Left cardiac atrium (tissue), 4 donors: ENCODE measurements around the gene ST8SIA4. TPM values are rescaled to one million over a fixed set of nuclear protein-coding genes. Genes with fewer than 3 reads are reported as not detected.

Experiments
- ATAC-seq, 2 donors: fragments of 200-7000 bp; cut with Tn5 transposase; one replicate each; pipeline ENCODE4 v1.9.1; 2020; ENCODE audit warnings: mild to moderate bottlenecking in 2 of 2, moderate library complexity in 2 of 2
- DNase-seq: peaks from one replicate; pipeline ENCODE4 v3.0.0-alpha.2; 2020
- intact Hi-C, 2 donors: fragments of 100-400 bp; cut with DNase I; formaldehyde crosslinking; loops; one replicate each; pipeline versions ENCODE4 v1.14.1 to v1.15.1; 2022 to 2023
- total RNA-seq, 2 donors: library from RNA; stranded (reverse); fragmentation: NEBNext Ultra II Directional; extraction: Animal tissue kit (Norgen Biotek cat#: 25700); gene quantifications; one replicate each; pipeline ENCODE4 v1.2.1, GENCODE V29; 2021
- donor health status: DM: no; HTN: yes; CAD: no.
- donor health status: DM: no; HTN: yes; CAD: no; lungs with severe emphysema.
- donor health status: DM: yes; HTN: yes; CAD: no.
- donor health status: Dilated cardiomyopathy.

The ST8SIA4 gene
- total RNA-seq, 2 donors from 2014 or later, result 4.9 to 8.1 TPM

- DNase-seq (no peak), ATAC-seq (peak in 1 of 2 donors; percentile 41)
- intact Hi-C loops, result no loop called here
Measured at GRCh38 chr5:100889165-100889743, 13.8 kb downstream of the ST8SIA4 start.

DNA sequence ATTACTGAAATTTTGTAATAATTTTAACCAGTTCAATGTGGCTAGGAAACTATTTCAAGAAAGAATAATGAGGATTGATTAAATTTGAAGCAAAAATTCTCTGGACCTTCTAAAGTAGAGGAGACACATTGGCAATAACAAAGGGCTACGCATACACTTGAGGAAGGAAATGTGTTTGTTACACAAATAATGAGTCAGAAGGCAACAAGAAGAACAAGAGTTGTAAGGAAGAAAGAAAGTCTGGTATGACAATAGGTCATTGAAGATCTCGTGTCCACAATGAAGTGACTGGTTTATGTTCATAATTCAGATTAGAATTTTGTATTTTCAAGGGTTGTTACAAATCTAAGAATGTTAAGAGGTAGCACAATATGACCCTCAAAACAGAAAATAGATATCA, 25.8 kb downstream of the ST8SIA4 start:
- intact Hi-C loops, result no loop called here
- no peak for DNase-seq
- ATAC-seq, result no peak

DNA sequence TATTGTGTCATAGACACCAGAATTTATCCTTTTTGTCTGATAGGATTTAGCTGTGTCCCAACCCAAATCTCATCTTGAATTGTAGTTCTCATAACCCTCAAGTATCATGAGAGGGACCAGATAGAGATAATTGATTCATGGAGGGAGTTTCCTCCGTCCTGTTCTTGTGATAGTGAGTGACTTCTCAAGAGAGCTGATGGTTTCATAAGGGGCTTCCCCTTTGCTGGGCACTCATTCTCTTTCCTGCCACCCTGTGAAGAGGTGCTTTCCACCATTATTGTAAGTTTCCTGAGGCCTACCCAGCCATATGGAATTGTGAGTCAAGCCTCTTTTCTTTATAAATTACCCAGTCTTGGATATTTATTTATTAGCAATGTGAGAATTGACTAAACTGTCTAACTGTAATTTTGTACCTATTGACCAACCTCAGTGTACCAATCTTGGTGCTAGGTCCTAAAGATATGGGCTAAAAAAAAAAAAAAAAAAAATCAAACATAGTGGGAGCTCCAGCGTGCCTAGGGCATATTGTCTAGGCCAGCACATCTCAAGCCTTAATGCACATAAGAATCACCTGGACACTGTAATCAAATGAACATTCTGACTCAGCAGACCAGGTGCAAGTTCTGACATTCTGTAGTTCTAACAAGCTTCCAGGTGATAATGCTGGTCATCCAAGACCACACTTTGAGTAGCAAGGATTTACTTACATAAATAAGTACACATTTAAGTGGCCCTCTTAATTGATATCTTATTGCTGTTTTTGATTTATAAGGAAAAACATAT, 30.5 kb downstream of the ST8SIA4 start:
- intact Hi-C loops, result no loop called here
- ATAC-seq (no peak), DNase-seq (no peak)

- DNase-seq (no peak), ATAC-seq (no peak)
- intact Hi-C loops, result no loop called here
Measured at GRCh38 chr5:100867039-100867562, 36.0 kb downstream of the ST8SIA4 start.

DNA sequence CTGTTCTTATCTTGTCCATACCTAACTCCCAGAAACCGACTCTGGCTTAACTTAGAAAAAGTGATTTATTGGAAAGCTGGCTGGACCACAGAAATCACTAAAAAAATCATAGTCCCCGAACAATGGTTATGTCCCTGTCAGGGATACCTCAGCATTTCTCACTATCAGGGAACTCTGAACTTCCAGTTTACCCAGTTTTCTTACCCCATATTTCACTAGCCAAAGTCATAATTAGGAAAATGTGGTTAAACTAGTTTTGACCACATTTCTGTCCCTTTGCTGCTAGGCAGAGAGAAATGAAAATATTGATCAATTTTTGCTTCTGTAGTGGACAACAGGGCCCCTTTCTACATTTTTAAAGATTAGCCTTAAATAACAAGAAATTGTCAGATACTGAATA, 38.2 kb downstream of the ST8SIA4 start:
- intact Hi-C loops, result no loop called here
- no peak for ATAC-seq
- DNase-seq, result no peak

DNA sequence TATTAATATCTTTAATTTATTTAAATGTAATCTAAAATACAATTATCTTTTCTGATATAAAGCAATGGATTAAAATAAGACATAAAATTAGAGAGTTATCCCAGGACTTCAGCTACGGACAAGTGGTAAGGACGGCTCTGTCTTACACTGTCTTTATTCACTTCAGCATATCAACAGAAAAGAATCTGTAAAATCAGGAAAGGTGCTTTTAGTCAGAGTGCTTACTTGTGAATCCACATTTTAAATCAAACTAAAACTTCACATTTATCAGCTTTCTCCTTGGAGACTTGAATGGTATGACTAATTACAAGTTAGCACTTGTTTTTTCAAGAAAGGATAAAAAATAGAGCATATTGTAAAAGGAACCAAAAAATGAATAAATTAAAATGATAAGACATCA, 39.3 kb downstream of the ST8SIA4 start:
- intact Hi-C loops, result no loop called here
- no peak for ATAC-seq
- DNase-seq, result no peak

- DNase-seq (no peak), ATAC-seq (no peak)
- intact Hi-C loops, result no loop called here
Measured at GRCh38 chr5:100861148-100861547, 41.9 kb downstream of the ST8SIA4 start.

DNA sequence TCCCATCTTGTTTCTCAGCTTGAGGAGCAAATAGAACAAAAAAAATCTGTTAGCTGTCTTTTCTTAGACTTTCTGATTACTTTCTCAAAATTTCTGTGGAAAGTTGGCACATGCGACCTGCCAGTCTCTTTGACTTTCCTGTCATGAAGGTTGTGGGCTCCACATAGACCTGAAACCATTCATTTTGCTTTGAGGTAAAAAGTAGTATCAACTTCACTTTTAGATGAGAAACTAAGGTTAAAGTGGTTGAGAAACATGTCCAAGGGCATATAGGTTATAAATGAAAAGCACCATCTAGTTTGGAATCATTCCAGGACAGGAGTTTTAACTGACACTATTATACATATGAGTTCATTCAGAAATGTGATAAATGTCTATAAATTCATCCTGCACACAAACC, 42.7 kb downstream of the ST8SIA4 start:
- intact Hi-C loops, result no loop called here
- DNase-seq, result no peak
- ATAC-seq, result no peak

DNA sequence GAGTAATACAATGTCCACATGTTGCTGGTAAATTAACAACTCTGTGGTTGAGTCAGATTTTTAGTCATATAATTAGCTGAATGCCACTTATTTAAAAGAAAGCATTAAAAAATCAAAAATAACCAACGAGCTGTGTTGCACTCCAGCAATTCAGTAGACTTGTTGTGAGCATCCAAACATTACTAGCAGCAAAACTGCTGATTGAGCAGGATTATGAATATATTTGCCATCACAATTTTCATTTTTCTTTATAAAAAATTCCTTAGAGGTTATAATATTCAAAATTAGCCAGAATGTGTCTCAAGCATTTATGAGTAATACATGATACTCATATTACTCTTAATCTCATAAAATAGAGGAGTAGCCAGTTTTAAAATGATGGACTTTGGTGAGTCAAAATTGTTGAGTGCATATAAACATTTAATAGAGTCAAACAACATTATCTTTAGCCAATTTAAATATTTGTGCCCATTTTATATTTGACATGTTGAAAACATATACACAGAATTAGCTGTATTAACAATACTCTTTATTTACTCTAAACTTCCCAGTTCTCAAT, 44.0 kb downstream of the ST8SIA4 start:
- DNase-seq, result no peak
- intact Hi-C loops, result no loop called here
- no peak for ATAC-seq

GRCh38 chr5:100856462-100856861, 46.6 kb downstream of the ST8SIA4 start:
- DNase-seq, result no peak
- no peak for ATAC-seq
- intact Hi-C loops, result no loop called here

- intact Hi-C loops, result no loop called here
- no peak for ATAC-seq
Measured at GRCh38 chr5:100855937-100856430, 47.1 kb downstream of the ST8SIA4 start.

DNA sequence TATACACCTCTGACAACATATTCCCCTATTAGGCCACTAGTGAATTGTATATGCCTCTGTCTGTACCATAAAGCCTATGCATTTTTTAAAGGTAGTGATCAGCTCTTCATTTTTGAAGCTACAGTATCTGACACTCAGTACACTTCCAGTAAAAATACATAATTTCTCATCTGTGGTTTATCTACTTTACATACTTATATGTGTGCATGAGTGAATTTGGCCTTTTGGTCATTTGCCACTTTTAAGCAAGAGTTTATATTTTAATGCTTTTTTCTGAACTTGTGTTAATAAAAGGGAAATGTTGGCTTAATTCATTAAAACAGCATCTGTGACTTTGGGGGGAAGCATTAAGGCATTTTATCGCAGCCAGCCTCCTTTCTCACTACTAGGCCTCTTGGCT, 47.8 kb downstream of the ST8SIA4 start:
- DNase-seq (no peak), ATAC-seq (no peak)
- intact Hi-C loops, result no loop called here

More at GRCh38 chr5:100855937-100856430, 47.1 kb downstream of the ST8SIA4 start:
- DNase-seq, result no peak

DNA sequence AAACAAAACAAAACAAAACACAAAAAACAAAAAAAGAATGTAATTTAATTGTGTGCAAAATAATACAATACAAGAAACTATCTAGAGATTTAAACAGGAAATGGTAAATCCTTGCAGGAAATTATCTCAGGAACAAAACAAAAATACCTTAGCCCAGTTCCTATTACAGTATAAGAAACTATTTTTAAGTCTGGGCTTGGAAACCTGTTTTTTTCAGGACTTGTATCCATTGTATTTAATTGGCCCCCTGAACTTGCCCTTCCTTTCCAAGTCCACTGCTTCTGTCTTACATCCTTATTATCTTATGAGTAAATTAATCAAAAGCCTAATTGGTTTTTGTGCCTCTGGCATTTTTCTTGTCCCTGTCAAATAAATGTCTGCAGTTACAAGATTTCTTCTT, 48.5 kb downstream of the ST8SIA4 start:
- ATAC-seq (no peak), DNase-seq (no peak)
- intact Hi-C loops, result no loop called here

DNA sequence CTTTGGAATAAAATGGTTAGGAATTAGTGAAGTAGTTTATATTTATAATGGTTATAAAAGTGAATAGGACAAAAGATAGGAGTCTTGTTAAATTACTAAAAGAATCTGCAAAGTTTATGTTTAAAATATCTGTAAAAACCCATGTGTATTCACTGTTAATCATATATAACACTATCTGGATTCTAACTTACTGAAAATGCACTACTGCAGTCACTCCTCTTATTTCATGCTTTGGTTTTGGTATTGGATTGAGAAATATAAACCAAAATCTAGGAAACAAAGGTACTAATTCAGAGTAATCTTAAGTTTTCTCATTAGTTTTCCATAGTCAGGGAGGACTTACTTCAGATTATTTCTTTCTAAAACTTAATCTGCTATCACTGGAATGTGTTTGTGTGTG, 49.5 kb downstream of the ST8SIA4 start:
- DNase-seq (no peak), ATAC-seq (no peak)
- intact Hi-C loops, result no loop called here

- DNase-seq, result no peak
- ATAC-seq, result peak in 1 of 2 donors; percentile 23
- intact Hi-C loops, result no loop called here
Measured at GRCh38 chr5:100852988-100853449, 50.1 kb downstream of the ST8SIA4 start.

- DNase-seq (no peak), ATAC-seq (no peak)
- intact Hi-C loops, result no loop called here
Measured at GRCh38 chr5:100852051-100852450, 51.0 kb downstream of the ST8SIA4 start.

- intact Hi-C loops, result no loop called here
- ATAC-seq (no peak), DNase-seq (no peak)
Measured at GRCh38 chr5:100846772-100847171, 56.3 kb downstream of the ST8SIA4 start.

GRCh38 chr5:100842080-100842479, 61.0 kb downstream of the ST8SIA4 start:
- intact Hi-C loops, result no loop called here
- DNase-seq, result no peak
- no peak for ATAC-seq

GRCh38 chr5:100841358-100842076, 61.6 kb downstream of the ST8SIA4 start:
- DNase-seq (no peak), ATAC-seq (no peak)
- intact Hi-C loops, result no loop called here

DNA sequence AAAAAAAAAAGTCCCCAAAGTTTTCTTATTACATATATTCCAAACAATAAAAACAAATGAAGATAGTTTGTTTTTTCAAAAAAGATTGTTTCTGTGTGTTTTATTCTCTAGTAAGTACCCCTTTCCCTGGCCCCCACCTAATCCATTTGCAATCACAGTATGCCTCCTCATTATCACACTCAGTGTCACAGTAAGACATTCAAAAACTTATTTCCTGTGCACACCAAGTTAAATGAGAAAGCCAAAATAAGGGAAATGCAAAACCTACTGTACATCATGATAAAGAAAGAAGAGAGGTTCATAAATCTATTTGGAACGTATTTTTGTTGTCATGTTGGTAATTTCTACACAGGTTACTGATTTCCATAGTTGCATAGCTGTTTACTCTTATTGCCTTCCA, 62.3 kb downstream of the ST8SIA4 start:
- intact Hi-C loops, result no loop called here
- no peak for ATAC-seq
- DNase-seq, result no peak
